NCI-H146 (cell line): ENCODE data around the gene CTSE.
"Not testable (repeated sequence)": the region's sequence is repeated elsewhere in the genome, so short reads cannot be mapped to it uniquely, and the experiment has no call there.

Experiments used
- DNase-seq: peaks from one replicate; lab custom pipeline; 2025; lab: John Stamatoyannopoulos, UW

The CTSE gene

DNA sequence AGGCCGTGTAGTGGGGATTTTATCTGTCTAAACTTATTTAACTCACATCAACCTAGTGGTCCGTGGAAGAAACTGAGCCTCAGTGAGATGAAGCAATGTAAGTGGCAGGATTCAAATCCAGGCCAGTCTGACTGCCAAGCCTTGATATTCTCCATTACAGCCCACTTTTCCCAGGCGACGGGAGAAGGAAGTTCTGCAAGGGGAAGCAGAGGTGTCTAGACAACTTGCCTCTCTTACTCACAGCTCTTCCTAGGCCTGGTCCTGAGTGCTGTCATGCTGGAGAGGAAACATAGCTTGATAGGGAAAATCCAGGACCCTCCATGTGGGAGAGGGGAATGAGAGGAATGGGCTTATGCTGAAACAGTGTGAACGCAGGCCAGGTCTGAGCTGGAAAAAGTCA lies 9.1 kb downstream of the CTSE start:
- DNase-seq = no peak

DNA sequence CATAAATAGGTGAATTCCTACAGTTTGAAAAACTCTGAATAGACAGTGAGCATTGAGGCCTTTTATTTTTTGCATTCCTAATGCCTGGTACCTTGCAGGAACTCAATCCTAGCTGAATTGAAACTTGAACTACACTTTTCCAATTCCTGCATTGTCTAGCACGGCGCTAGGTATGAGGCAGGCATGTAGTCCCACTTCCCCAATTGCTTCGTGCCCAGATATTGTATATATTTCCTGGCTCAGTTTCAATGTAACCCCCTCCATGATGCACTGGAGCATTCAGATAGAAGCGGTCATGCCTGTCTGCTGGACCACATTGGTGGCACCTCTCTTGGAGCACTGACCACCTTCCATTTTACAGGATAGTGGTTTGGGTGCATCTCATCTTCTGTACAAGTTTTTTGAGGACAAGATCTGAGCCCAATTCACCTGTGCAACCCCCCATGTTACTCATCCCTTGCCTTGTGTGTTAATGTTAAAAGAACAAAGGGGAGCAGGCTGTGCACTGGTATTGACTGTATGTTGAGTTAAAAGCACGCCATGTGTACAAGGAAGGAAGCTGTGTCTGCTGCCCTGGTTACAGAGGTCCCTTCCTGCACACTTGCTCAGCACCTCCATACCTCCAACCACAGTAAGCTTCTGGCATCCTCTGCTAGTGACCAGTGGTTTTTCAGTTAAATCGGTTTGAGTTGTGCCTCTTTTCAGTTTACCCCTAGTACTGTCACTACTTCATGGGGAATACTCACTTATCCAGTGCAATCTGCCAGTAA lies 10.5 kb downstream of the CTSE start:
- DNase-seq = no peak

DNA sequence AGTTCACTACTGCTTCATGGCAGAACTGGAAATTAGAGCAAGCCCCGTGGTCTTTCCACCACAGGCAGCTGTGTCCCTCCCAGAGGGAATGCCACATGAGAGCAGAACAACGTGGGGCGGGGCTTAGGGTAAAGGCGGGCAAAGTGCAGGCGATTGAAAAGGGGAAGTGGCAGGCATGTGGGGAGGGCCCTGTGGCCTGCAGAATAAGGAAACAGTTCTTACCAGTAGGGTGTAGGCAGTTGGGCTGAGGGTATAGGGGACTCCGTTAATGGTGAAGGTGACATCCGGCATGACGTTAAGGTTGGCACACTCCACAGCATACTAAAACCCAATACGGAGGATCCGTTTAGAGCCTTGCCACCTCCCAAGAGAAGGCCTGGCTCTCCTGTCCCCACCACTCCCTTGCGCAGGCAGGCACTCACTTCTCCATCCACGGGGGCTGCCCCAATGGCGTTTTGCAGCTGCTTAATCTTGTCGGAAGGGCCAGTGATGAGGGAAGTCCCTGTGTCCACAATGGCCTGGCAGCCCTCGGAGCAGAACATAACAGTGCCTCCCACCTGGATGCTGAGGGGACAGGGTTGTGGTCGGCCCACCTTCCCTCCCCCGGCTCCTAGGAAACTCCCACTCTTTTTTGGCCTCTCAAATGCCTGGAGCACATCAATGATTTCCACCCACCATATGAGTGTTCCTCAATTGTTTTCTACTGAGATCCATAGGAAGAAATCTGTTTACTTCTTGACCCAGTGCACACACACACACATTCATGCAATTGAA lies 11.4 kb downstream of the CTSE start:
- DNase-seq = peak; percentile 17

DNA sequence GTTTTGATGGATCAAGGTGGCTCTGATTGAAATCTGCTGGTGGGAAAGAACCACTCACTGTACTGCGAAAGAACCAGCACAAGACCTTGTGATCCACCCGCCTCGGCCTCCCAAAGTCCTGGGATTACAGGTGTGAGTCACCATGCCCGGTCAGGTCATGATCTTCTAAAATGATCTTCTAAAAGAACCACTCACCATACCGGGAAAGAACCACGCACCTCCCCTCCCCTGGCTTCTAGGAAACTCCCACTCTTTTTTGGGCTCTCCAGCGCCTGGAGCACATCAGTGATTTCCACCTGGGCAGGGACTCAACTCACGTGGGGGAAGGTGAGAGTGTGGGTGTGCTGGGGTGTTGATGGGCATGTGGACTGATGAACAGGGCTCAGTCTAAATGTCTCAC lies 12.6 kb downstream of the CTSE start:
- DNase-seq = no peak

DNA sequence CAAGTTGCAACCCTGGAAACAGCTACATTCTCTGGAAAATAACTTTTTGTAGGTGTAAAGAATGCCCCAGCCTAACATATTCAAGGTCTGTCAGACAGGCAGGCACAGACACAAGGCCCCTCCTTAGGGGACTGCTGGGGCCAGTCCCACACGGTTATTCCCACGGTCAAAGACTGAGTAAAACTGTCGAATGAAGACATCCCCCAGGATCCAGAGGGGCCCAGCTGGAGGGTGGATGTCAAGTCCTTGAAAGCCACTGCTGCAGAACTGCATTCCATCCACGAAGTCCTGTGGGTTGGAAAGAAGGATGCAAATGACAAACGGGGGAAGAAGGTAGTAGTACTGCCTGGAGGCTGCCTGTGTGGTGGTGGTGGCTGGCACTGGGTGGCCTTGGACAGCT lies 13.6 kb downstream of the CTSE start:
- DNase-seq = no peak

DNA sequence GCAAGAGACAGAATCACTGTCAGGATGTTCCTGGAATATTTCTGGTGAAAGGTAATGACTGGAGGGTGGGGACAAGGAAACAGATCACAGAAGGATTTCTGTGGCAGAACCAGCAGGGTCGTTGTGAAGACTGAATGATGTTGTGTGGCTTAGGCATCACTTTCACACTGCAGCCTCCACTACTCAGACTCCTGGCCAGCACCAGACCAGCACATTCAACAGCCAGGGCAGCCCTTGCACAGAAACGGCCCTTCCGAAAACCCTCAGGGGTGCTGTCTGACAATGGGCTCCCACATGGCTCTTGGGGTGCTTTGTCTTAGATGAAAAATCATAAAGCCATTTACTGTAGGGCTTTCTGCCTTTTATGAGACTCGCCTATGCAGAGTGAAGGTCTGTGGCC lies 16.7 kb downstream of the CTSE start:
- no peak for DNase-seq

DNA sequence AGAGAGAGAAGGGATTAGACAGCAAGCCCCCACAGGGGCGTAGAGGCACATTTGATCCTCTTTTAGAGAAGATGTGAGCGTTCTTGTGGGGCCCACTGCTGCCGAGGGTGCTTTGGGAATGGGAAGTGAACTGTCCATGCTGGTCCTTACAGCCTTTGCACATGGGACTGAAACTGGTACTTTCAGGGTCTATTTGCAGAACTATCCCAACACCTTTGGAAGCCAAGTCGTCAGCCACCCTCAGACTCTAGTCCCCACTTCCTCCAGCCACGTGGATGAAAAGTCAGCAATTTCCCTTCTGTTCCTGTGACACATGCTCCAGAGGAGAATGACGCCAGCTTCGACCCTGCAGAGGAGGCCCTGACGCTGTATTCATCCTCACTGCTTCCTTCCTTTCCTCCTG lies 17.9 kb downstream of the CTSE start:
- DNase-seq = no peak

DNA sequence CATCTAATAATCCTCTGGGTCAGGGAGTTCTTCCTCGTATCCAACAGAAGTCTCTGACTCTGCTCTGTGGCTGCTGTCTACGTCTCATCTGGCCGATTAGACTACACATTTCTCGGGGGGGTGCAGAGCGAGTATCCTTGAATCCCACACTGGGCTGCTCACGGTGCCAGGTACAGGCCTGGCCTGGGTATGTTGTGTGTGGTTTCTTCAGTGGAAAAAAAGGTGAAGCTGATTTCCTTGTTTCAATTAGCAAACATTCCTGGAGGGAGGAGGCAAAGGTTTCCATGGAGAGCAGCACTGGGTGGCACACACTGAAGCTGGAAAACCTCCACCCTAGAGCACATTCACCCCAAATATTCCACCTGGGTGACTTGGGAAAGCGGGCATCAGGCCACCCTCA lies 18.5 kb downstream of the CTSE start:
- DNase-seq = no peak

DNA sequence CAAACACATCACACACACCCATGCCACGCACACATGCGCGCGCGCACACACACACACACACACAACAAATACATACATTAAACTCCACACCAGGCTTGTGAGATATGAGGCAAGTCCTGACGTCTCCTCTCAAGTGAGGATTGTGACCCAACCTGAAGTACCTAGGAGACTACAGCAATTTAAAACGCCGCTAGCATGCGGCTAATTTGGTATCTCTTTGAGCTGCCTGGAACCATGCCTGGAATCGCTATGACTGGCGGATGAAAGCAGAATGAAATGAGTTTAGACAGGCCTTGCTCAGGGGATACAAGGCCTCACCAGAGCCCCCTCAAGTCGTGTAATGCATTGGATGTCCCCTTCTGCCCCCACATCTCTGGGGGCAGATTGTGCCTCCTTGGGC lies 18.9 kb downstream of the CTSE start:
- DNase-seq = no peak

DNA sequence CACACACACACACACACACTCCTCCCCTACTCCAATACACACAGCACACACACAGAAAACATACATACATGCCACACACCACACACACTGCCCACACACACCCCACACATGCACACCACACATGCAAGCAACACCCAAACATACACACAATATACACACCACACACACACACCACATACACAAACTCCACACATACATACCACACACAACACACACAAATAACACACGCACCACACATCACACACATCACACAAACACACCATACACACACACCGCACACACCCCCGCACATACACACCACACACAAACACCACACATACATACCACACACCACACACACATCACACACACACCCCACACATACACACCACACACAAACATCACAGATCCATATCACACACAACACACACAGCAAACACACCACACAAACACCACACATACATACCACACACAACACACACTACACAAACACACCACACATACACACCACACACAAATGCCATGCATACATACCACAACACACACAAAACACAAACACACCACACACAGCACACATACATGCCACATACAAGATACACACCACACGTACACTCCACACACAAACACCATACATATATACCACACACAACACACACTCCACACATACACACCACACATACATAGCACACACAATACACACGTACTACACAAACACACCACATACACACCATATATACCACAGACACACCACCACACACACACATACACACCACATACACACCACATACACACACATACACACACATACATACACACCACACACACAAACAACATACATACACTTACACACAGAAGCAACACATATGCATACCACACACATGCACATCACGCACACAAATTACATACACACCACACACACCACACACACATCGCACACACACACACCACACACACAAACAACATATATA lies 19.6 kb downstream of the CTSE start:
- no peak for DNase-seq

DNA sequence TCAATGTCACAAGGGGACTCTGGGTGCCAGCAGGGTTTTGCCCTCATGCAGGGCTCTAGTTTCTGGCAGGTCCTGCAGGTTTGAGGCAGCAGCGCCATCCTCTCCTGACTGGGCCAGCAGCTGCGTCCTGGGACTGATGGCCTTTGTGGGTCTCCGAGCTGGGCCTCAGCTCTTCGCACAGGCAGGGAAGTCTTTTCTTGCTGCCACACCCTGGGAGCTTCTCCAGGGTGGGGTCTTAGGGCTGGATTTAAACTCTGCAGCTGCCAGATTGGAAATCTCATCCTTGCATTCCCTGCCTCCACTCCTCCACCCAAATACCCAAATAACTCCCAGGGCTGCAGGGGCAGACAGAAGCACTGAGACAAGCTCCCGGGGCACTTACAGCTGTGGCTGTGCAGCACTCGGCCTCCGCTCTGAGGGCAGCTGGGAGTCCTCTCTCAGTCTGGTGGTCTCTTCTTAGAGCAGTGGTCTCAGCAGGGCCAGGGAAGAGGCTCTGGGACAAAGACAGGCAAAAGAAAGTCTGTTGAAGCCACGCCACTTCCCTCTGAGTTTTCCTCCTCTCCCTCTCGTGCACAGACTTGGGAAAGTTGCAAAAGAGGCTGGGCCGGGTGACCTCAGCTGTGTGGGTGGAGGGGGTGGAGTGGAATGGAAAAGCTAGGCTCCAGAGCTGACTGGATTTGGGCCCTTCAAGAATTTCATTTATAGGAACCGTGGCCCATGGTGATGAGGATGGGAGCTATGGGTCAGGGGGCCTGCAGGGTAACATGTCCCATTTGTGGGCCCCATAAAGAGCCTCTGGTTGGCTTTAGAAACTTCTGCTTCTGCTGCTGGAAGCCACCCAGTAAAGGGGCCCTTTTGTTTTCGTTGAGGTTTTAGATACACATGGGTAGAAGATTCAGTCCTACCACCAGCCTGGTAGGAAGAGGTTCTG lies 20.6 kb downstream of the CTSE start, which contains the start of gene RAB7B:
Gene RAB7B, minus strand, starts transcription at position 525 of the 931 bp plus-strand sequence. CDS start 9,260 bp downstream, outside the sequence.
- DNase-seq = no peak

DNA sequence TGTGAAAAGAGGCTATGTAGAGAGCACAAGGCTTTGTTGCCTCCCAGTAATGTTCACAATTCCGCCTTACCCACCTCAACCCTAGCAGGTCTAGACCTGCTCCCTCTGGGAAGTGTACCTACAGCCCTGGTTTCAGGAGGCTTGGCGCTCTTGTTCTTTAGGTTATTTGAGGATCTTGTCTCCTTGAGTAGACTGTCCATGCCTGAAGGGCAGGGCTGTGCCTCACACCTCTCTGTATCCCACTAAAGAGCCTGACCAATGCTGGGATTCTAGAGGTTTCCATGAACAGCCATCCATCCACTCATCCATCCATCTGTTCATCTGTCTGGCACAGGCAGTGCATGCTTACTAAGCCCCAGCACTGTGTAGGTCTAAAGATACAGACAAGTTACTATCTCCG lies 21.5 kb downstream of the CTSE start:
- no peak for DNase-seq

DNA sequence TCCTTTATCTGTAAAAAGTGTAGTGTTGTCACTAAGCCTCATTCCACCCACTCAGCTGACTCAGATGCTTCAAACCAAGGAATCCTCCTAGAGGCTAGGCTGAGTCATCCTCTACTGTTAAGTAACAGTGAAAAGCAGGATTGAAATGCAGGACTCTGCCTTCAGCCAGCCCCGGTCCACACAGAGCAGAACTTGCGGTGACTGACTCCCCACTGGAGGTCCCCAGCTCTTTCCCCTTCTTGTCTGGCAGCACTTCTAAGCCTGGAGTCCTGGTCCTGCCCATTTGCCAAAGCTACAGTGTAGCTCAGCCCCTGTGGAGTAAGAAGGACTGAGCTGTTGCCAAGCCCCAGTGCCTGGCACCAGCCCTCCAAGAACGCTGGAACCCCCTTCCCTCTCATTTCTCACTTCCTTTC lies 22.2 kb downstream of the CTSE start:
- DNase-seq = no peak

DNA sequence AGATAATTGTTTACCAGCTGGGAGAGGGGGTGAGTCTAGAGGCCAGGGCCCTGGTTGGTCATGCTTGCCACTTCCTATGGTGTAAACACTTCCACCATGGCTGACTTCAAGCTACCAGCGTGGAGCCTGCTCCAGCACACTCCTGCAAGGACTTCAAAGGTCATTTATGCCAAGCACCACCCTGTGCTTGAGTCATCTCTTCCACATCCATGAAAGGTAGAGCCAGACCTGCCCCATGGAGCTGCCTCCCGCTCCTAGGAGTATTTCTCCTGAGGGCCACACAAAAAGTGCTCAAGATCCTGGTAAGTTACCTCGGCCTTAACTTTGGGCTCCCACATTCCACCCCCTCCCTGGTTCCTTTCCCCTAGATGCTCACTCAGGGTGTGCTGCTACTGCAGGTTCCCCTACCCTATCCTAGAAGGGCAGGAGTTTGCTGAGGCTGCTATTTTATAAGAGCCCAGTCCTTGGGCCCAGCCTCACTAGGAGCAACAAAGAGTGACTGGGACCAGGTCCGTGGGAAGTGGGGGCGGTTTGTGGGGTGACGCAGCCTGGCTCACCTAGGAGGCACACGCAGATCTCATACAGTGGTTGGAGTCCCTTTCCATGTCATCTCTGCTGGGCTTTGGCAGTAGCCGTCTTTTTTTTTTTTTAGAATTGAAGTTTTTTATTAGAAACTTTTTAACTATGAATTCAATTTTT lies 22.9 kb downstream of the CTSE start:
- no peak for DNase-seq

DNA sequence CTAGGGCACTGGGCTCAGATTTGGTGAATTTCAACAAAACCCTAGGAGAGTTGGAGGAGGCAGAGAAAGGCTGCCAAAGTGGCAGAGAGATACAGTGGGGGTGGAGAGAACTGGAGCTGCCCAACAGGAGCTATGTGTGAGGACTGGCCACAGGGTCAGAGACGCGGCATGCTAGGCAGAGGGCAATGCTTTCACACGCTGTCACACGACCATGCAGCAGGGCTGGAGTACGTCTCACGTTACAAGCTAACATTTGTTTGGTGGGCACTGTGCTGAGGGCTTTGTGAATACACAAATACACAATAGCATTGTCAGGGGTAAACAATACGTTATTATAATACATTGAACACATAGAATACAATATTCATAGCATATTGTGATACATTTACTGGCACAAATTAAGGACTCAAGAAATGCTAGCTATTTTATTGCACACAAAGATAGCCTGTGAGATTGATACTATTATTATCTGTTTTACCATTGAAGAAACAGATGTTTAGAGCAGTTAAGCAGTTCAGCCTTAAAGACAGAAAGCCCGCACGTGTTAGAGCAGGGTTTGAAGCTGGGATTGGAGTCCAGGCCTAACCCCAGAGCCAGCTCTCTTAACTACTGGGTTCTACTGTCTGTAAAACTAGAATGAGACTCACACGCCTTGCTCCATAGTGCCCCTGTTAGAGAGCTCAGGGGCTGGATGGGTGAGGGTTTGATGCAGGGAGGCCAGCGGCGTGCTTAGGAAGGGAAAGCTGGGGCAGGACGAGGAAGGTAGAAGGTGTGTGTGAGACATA lies 25.0 kb downstream of the CTSE start:
- DNase-seq = peak; percentile 9

DNA sequence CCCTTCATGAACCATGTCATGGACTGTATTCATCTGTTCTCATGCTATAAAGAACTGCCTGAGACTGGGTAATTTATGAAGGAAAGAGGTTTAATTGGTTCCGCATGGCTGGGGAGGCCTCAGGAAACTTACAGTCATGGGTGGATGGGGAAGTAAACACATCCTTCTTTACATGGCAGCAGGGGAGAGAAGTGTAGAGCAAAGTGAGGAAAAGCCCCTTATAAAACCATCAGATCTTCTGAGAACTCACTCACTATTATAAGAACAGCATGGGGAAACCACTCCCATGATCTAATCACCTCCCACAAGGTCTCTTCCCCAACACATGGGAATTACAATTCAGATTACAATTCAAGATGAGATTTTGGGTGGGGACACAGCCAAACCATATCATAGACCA lies 27.1 kb downstream of the CTSE start:
- DNase-seq = not testable (repeated sequence)

DNA sequence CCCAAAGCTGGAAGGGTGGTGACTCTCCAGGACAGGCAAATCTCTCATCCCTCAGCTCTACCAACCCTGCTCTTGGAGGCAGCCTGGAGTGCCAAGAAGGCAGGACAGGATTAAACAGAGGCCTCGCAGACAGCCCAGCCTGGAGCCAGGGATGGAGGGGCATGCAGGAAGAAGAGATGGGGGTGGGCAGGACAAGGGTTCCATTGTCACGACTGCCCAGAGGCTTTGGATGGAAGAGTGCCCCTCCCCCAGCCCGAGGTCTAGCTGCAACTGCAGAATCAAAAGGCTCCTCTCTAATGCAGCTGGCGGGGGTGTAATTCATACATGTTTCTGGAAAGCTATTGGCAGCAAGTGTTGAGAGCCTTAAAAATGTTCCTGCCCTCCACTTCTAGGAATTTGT lies 29.3 kb downstream of the CTSE start:
- DNase-seq = no peak

DNA sequence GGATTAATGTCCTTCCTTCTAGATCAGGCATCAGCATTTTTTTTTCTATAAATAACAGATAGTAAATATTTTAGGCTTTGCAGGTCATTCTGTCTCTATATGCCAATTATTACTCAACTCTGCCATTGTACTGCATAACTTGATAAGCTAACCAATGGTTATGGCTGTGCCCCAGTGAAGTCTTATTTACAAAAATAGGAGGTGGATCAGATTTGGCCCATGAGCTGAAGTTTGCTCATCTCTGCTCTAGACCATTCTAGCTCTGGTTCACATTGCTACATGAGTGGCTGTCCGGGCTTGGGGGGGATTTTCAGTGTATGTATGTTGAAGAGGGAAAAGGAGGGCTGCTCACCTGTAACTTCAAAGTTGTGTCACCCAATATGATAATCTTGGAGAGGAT lies 30.6 kb downstream of the CTSE start:
- no peak for DNase-seq

DNA sequence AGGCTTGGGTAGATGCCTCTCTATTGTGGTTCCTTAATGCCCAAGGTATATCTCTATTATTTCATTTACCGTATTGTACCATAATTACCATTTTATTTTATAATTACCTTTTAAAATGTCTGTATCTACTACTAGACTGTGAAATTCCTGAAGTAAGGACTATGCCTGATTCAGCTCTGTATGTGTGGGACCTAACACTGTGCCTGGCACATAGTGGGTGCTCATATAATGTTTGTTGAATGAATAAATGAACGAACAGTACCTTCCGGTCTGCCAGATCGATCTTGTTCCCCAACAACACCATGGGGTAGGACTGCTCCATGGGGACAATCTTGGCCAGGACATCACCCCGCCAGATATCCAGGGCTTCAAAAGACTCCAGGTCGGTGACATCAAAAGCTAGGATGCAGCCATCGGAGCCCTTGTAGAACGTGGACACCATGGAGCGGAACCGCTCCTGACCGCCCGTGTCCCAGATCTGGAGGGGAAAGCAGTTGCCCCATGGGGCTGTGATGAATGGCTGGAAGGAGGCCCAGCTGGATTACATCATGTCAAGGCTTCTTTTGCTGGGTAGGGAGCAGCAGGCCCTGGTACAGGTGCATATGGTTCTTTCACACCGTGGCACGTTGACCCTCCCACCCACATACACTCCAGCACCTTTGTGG lies 31.3 kb downstream of the CTSE start:
- DNase-seq = no peak
